Thyroid gland (tissue), 4 donors: ENCODE measurements around the gene ARF4. TPM values are rescaled to one million over a fixed set of nuclear protein-coding genes. Genes with fewer than 3 reads are reported as not detected.
"Not testable (repeated sequence)": the region's sequence is repeated elsewhere in the genome, so short reads cannot be mapped to it uniquely, and the experiment has no call there.

Experiments used
- DNase-seq, 2 donors: peaks; one replicate each; pipeline ENCODE4 v3.0.0-alpha.2; 2019
- H3K27ac ChIP-seq, 3 donors: fragments of 200-600 bp; sonication (generic); 1 replicate in 2 of 3; 2 replicates in 1 of 3; pipeline ENCODE4 v1.5.1; 2016 to 2019; ENCODE audit warnings: mild to moderate bottlenecking in 1 of 3, moderate library complexity in 1 of 3
- H3K27me3 ChIP-seq: fragments of 200-600 bp; sonication (generic); one replicate; pipeline ENCODE4 v1.5.1; 2019
- H3K36me3 ChIP-seq, 2 donors: fragments of 200-600 bp; sonication (generic); one replicate each; pipeline ENCODE4 v1.5.1; 2016 to 2019
- H3K4me1 ChIP-seq, 2 donors: fragments of 200-600 bp; sonication (generic); one replicate each; pipeline ENCODE4 v1.5.1; 2017 to 2019
- H3K4me3 ChIP-seq, 3 donors: fragments of 200-600 bp; sonication (generic); replicated peaks in 1 of 3; 1 replicate in 2 of 3; 2 replicates in 1 of 3; pipeline ENCODE4 v1.5.1; 2016; ENCODE audit warnings: mild to moderate bottlenecking in 1 of 3
- H3K9me3 ChIP-seq: fragments of 200-600 bp; sonication (generic); one replicate; pipeline ENCODE4 v1.5.1; 2017
- CTCF ChIP-seq, 6 experiments: fragments of 200-600 bp in 3 of 6; fragments of 450-650 bp in 3 of 6; sonication (generic) in 3 of 6; IDR thresholded peaks; one replicate each; pipeline ENCODE4 v1.5.1; 2016 to 2019; ENCODE audit warnings: antibody characterized with exemption in 6 of 6, mild to moderate bottlenecking in 2 of 6, inconsistent platforms in 1 of 6, moderate library complexity in 1 of 6
- POLR2A ChIP-seq, 2 donors: fragments of 450-650 bp; IDR thresholded peaks; one replicate each; pipeline ENCODE4 v1.6.1; 2017; ENCODE audit warnings: antibody characterized with exemption in 2 of 2, mild to moderate bottlenecking in 2 of 2, moderate library complexity in 1 of 2
- WGBS, 2 donors: methylation state at CpG; one replicate each; pipeline ENCODE4 v1.1.5; 2017; 5-methylcytosine and 5-hydroxymethylcytosine counted together
- intact Hi-C: fragments of 100-400 bp; cut with DNase I; formaldehyde crosslinking; loops from one replicate; pipeline ENCODE4 v1.15.1; 2023
- total RNA-seq, 4 donors: library from RNA; depleted of rRNA; stranded (reverse); fragments of >200 nt; gene quantifications; one replicate each; pipeline ENCODE4 v1.2.3, GENCODE V29; 2016

Gene ARF4
- 100 to 1,000 TPM; 125 to 195 (median 159) TPM for total RNA-seq

DNA sequence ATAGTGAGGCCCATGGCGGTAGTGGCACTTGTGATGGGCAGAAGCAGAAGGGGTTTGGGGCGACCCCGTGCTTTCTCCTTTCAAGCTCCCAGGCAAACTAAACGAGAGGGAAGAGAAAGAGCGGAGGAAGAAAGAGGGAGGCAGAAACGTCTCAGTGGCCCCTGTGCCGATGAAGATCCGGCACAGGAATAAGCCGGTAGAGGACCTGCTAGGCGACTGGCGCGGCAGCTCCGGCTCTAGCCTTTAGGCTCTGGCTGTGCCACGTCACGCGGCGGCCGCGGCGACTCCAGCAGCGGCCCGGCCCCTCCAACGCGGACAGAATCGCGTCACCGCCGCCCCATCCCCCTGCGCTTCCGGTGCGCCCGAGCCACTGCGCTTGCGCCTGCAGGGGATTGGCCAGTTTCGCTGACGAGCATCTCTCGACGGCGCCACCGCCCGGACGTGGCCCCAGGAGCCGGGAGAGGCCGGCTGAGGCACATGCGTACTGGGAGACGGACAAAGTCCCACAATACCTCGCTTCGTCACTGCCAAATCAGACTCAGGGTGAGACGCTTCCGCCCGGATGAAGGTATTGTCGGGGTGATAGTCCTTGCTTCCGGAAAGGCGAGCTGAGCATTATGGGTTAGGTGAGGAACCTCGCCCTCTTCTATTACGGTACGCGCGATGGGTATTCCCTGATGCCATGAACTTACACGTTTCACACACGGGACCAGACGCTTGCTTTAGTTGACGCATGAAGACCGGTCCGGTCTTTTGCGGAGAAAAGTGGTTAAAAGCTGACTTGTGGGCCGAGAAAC, at the start of gene ARF4:
Gene ARF4 (minus strand): TSS at position 218 of the 797 bp plus-strand sequence. CDS start 204 bp downstream, at position 14.
- Histone ChIP-seq H3K27ac (peak within 1 kb of the TSS; percentile 95 to 99 (median 96)), H3K4me3 (peak within 1 kb of the TSS; percentile 51 to 98 (median 95)), H3K4me1 (peaks cover 35 to 36% of the 10 kb centered on the region in 2 donors), H3K36me3 (no peaks in the 10 kb centered on the region), H3K27me3 (no peaks in the 10 kb centered on the region), H3K9me3 (no peaks in the 10 kb centered on the region)
- DNase-seq, result peak; percentile 99 to 100
- intact Hi-C loops, result no loop called here
- 1 to 2% methylated on average over 26 to 34 of the region's 67 CpGs for WGBS, 2 donors
- peak; percentile 91 to 98 for TF ChIP-seq POLR2A (IDR thresholded peaks at IDR 0.05)
- TF ChIP-seq CTCF (IDR thresholded peaks at IDR 0.05), result peak in 2 of 6 experiments; percentile 25 to 29

DNA sequence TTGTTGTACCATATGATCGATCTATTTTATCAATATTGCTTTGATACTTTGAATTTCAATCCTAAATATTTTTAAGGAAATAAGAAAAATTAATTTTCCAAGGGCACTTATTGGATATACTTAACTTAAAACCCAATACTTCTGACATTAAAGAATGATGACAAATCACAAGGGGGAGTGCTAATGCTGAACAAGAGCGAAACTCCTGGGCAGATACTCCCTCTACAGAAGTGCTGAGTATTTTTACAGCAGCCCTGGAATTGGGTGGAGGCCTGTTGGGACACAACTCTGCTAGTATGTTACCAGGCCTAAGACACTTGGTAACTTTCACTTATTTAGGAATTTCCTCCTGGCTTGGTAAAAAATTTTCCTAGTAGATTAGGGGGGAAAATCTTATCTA, 49.6 kb upstream of the ARF4 start:
- Histone ChIP-seq H3K9me3 (no peaks in the 10 kb centered on the region), H3K27ac (peak overlapping the region in 2 of 3 donors; percentile 1 to 19), H3K4me1 (peaks cover 0 to 7% of the 10 kb centered on the region in 2 donors), H3K4me3 (no peak overlapping the region), H3K36me3 (peaks cover 16 to 23% of the 10 kb centered on the region in 2 donors), H3K27me3 (no peaks in the 10 kb centered on the region)
- peak; percentile 42 to 50 for DNase-seq
- WGBS, 2 donors, result 76 to 82% methylated on average over 2 of the region's 2 CpGs
- intact Hi-C loops, result no loop called here
- TF ChIP-seq CTCF (IDR thresholded peaks at IDR 0.05) (peak in 4 of 6 experiments; percentile 12 to 50 (median 35)), POLR2A (IDR thresholded peaks at IDR 0.05) (no peak)

DNA sequence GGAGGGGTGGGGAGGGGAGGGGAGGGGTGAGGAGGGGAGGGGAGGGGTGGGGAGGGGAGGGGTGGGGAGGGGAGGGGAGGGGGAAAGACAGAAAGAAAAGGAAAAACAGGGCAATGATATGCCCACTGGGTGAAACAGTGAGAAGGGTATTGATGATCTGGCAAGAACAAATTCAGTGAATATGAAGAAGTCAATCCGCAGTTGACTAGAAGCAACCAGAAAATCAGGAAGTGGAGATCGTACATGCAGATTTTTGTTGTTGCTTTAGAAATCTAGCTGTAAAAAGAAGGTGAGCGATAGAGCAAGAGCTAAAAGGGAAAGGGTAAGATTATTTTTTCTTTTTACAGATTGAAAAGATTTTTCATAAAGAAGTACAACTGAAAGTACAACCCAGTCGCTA, 47.6 kb upstream of the ARF4 start:
- Histone ChIP-seq H3K36me3 (peaks cover 22 to 28% of the 10 kb centered on the region in 2 donors), H3K27me3 (no peaks in the 10 kb centered on the region), H3K27ac (no peak overlapping the region), H3K9me3 (no peaks in the 10 kb centered on the region), H3K4me3 (no peak overlapping the region), H3K4me1 (peaks cover 0 to 7% of the 10 kb centered on the region in 2 donors)
- no peak for TF ChIP-seq POLR2A (IDR thresholded peaks at IDR 0.05)
- no peak for TF ChIP-seq CTCF (IDR thresholded peaks at IDR 0.05)
- WGBS, 2 donors, result 94 to 95% methylated on average over 4 of the region's 4 CpGs
- no peak for DNase-seq
- intact Hi-C loops, result no loop called here

DNA sequence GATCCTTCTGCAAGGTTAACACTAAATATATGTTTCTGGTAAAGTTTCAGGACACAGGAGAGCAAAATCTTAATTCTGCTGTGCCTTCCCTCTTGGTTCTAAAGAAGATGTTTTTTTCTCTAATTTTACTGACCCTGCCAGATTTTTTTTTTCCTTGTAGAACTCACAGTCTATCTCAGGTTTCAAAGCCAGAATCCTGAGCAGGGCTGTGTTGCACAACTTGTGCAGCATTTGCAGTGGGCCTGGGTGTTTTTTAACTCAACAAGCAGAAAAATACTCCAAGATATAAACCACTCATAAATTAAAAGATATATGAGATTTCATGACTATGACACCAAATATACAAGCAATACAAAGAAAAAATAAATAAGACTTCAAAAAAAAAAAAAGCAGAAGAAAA, 40.2 kb upstream of the ARF4 start:
- Histone ChIP-seq H3K36me3 (peaks cover 38% of the 10 kb centered on the region in 2 donors), H3K9me3 (no peaks in the 10 kb centered on the region), H3K4me1 (no peaks in the 10 kb centered on the region), H3K4me3 (no peak overlapping the region), H3K27ac (no peak overlapping the region), H3K27me3 (no peaks in the 10 kb centered on the region)
- intact Hi-C loops, result no loop called here
- no peak for TF ChIP-seq POLR2A (IDR thresholded peaks at IDR 0.05)
- no peak for TF ChIP-seq CTCF (IDR thresholded peaks at IDR 0.05)
- DNase-seq, result no peak

DNA sequence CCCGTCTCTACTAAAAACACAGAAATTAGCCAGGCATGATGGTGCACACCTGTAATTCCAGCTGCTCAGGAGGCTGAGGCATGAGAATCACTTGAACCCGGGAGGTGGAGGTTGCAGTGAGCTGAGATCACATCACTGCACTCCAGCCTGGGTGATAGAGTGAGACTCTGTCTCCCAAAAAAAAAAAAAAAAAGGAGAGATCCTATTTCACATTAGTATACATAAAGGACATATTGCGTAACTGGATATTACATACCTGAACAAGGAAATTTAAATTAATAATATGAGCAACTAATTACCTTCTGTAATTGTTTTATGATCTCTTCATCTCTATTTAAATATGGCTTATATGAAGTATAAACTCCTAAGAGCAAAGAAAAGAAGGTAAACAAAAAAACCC, 37.1 kb upstream of the ARF4 start:
- DNase-seq, H3K27ac ChIP-seq, H3K27me3 ChIP-seq, intact Hi-C loops, H3K4me1 ChIP-seq, H3K4me3 ChIP-seq, H3K9me3 ChIP-seq: not testable (repeated sequence)
- H3K36me3 ChIP-seq, result peaks cover 35 to 37% of the 10 kb centered on the region in 2 donors
- WGBS, 2 donors, result 85 to 92% methylated on average over 3 of the region's 3 CpGs
